Glutamatergic neuron (in vitro differentiated cells): ENCODE measurements around the gene SLC49A4. TPM values are rescaled to one million over a fixed set of nuclear protein-coding genes. Genes with fewer than 3 reads are reported as not detected.

Experiments used
- DNase-seq: peaks from one replicate; pipeline ENCODE4 v3.0.0; 2022
- H3K27ac Mint-ChIP-seq: one replicate; pipeline ENCODE4 v1.8.0; 2020; ENCODE audit warnings: mild to moderate bottlenecking, mixed read lengths, inconsistent platforms; ENCODE audit not compliant: unreplicated experiment
- H3K27me3 Mint-ChIP-seq: one replicate; pipeline ENCODE4 v1.8.0; 2020; ENCODE audit warnings: mild to moderate bottlenecking, moderate library complexity, mixed read lengths, inconsistent platforms; ENCODE audit not compliant: unreplicated experiment
- H3K36me3 Mint-ChIP-seq: one replicate; pipeline ENCODE4 v1.8.0; 2020; ENCODE audit warnings: mild to moderate bottlenecking, mixed read lengths, inconsistent platforms; ENCODE audit not compliant: unreplicated experiment
- H3K4me1 Mint-ChIP-seq: one replicate; pipeline ENCODE4 v1.8.0; 2020; ENCODE audit warnings: mild to moderate bottlenecking, low read depth, mixed read lengths, inconsistent platforms; ENCODE audit not compliant: unreplicated experiment
- H3K4me3 Mint-ChIP-seq: one replicate; pipeline ENCODE4 v1.8.0; 2020; ENCODE audit warnings: mild to moderate bottlenecking, mixed read lengths, inconsistent platforms; ENCODE audit not compliant: unreplicated experiment
- H3K9me3 Mint-ChIP-seq: one replicate; pipeline ENCODE4 v1.8.0; 2020; ENCODE audit warnings: mild to moderate bottlenecking, moderate library complexity, mixed read lengths, inconsistent platforms; ENCODE audit not compliant: unreplicated experiment
- CTCF ChIP-seq: fragments of 200-600 bp; sonication (generic); IDR thresholded peaks from one replicate; pipeline ENCODE4 v1.5.0; 2021; ENCODE audit not compliant: partially characterized antibody, unreplicated experiment
- total RNA-seq: library from RNA; stranded (reverse); fragmentation: NEBNext Ultra II Directional; extraction: Animal tissue kit (Norgen Biotek cat#: 25700); gene quantifications from one replicate; pipeline ENCODE4 v1.2.1, GENCODE V29; 2021; ENCODE audit not compliant: unreplicated experiment

Gene SLC49A4
- total RNA-seq, 1 donor from 2014 or later = 8.6 TPM

GRCh38 chr3:122786066-122786465 is 8.8 kb upstream of the SLC49A4 start:
- H3K36me3 Mint-ChIP-seq = peaks cover 7% of the 10 kb centered on the region
- H3K27ac Mint-ChIP-seq = no peak overlapping the region
- no peaks in the 10 kb centered on the region for H3K27me3 Mint-ChIP-seq
- H3K9me3 Mint-ChIP-seq = peaks cover 3% of the 10 kb centered on the region
- no peak for DNase-seq
- H3K4me1 Mint-ChIP-seq = no peaks in the 10 kb centered on the region
- H3K4me3 Mint-ChIP-seq = no peak overlapping the region
- no peak for TF ChIP-seq CTCF

GRCh38 chr3:122787872-122788271 is 7.0 kb upstream of the SLC49A4 start:
- H3K9me3 Mint-ChIP-seq = no peaks in the 10 kb centered on the region
- H3K27ac Mint-ChIP-seq = no peak overlapping the region
- no peak overlapping the region for H3K4me3 Mint-ChIP-seq
- H3K27me3 Mint-ChIP-seq = peaks cover 2% of the 10 kb centered on the region
- peaks cover under 1% of the 10 kb centered on the region for H3K4me1 Mint-ChIP-seq
- no peaks in the 10 kb centered on the region for H3K36me3 Mint-ChIP-seq
- no peak for DNase-seq
- no peak for TF ChIP-seq CTCF

GRCh38 chr3:122789585-122790273 is 5.1 kb upstream of the SLC49A4 start:
- H3K4me1 Mint-ChIP-seq = peaks cover 4% of the 10 kb centered on the region
- peaks cover 2% of the 10 kb centered on the region for H3K9me3 Mint-ChIP-seq
- no peak overlapping the region for H3K4me3 Mint-ChIP-seq
- peaks cover 2% of the 10 kb centered on the region for H3K27me3 Mint-ChIP-seq
- DNase-seq = no peak
- TF ChIP-seq CTCF = no peak
- no peak overlapping the region for H3K27ac Mint-ChIP-seq
- H3K36me3 Mint-ChIP-seq = no peaks in the 10 kb centered on the region

- TF ChIP-seq CTCF = no peak
- peak; percentile 94 for DNase-seq
- Mint-ChIP-seq H3K27ac (peak within 1 kb of the TSS; percentile 91), H3K36me3 (no peaks in the 10 kb centered on the region), H3K4me3 (no peak within 1 kb of the TSS), H3K4me1 (peaks cover 7% of the 10 kb centered on the region), H3K9me3 (peaks cover 2% of the 10 kb centered on the region), H3K27me3 (peaks cover 2% of the 10 kb centered on the region)
Observed at GRCh38 chr3:122793568-122794416, 1.1 kb upstream of the SLC49A4 start, which contains the start of gene HSPBAP1. TSS of gene HSPBAP1 (minus strand) at chr3:122793831. CDS start at chr3:122793680, 151 bp downstream.

GRCh38 chr3:122794483-122794778 is 438 bp upstream of the SLC49A4 start:
- Mint-ChIP-seq H3K4me3 (no peak overlapping the region), H3K36me3 (no peaks in the 10 kb centered on the region), H3K27ac (peak overlapping the region; percentile 91), H3K9me3 (peaks cover 2% of the 10 kb centered on the region), H3K27me3 (peaks cover 2% of the 10 kb centered on the region), H3K4me1 (peaks cover 7% of the 10 kb centered on the region)
- no peak for TF ChIP-seq CTCF
- no peak for DNase-seq
